PC-9 (cell line): Measurements from ENCODE around the gene SYNE1. TPM values are rescaled to one million over a fixed set of nuclear protein-coding genes. Genes with fewer than 3 reads are reported as not detected.

ENCODE experiments used
- BruUV-seq: library from RNA; stranded (reverse); fragments of 400-500 nt; replicated peaks from 2 replicates; lab custom pipeline; 2021; lab: Mats Ljungman, UMichigan
- CTCF ChIA-PET: fragments of 300-600 bp; sonication (Branson Sonifier 250); formaldehyde crosslinking; loops from one replicate; lab custom pipeline; 2022; ENCODE audit warnings: antibody characterized with exemption; lab: Charles Lee
- POLR2A ChIA-PET: fragments of 300-600 bp; sonication (Branson Sonifier 250); formaldehyde crosslinking; loops from one replicate; lab custom pipeline; 2022; ENCODE audit warnings: antibody characterized with exemption; ENCODE audit not compliant: unreplicated experiment; lab: Charles Lee
- DNase-seq, 2 experiments: peaks; one replicate each; pipeline versions ENCODE4 v3.0.0 to v3.0.0-alpha.2; 2015 to 2022; ENCODE audit warnings: mixed read lengths in 1 of 2
- H2AFZ ChIP-seq: fragments of 200-600 bp; sonication (generic); 2 replicates; pipeline ENCODE4 v1.8.1; 2017; ENCODE audit warnings: antibody characterized with exemption
- H3F3A ChIP-seq: fragments of 200-600 bp; sonication (generic); 2 replicates; pipeline ENCODE4 v1.8.1; 2017; ENCODE audit warnings: antibody characterized with exemption, mild to moderate bottlenecking, low read depth; ENCODE audit not compliant: insufficient read depth
- H3K27ac ChIP-seq: fragments of 200-600 bp; sonication (generic); 2 replicates; pipeline ENCODE4 v1.6.1; 2016; ENCODE audit warnings: mixed run types
- H3K27me3 ChIP-seq: fragments of 200-600 bp; sonication (generic); 2 replicates; pipeline ENCODE4 v1.6.1; 2016; ENCODE audit warnings: low read depth, mixed run types; ENCODE audit not compliant: insufficient read depth
- H3K36me3 ChIP-seq: fragments of 200-600 bp; sonication (generic); 2 replicates; pipeline ENCODE4 v1.6.1; 2016; ENCODE audit warnings: low read depth, mixed run types
- H3K4me1 ChIP-seq: fragments of 200-600 bp; sonication (generic); replicated peaks from 2 replicates; pipeline ENCODE4 v1.6.1; 2016; ENCODE audit warnings: mixed run types; ENCODE audit not compliant: insufficient read depth
- H3K4me2 ChIP-seq: fragments of 200-600 bp; sonication (generic); 2 replicates; pipeline ENCODE4 v1.6.1; 2017; ENCODE audit warnings: mixed run types
- H3K4me3 ChIP-seq: fragments of 200-600 bp; sonication (generic); 2 replicates; pipeline ENCODE4 v1.6.1; 2016; ENCODE audit warnings: mixed run types
- H3K79me2 ChIP-seq: fragments of 200-600 bp; sonication (generic); 2 replicates; pipeline ENCODE4 v1.6.1; 2017; ENCODE audit warnings: low read depth, mixed run types
- H3K9me2 ChIP-seq: fragments of 200-600 bp; sonication (generic); 2 replicates; pipeline ENCODE4 v1.8.1; 2017; ENCODE audit warnings: mild to moderate bottlenecking; ENCODE audit not compliant: insufficient read depth
- H3K9me3 ChIP-seq: fragments of 200-600 bp; sonication (generic); 2 replicates; pipeline ENCODE4 v1.8.1; 2016; ENCODE audit warnings: low read depth; ENCODE audit not compliant: insufficient read depth
- H4K20me1 ChIP-seq: fragments of 200-600 bp; sonication (generic); 2 replicates; pipeline ENCODE4 v1.8.1; 2017; ENCODE audit not compliant: insufficient read depth
- EZH2 ChIP-seq: fragments of 200-600 bp; sonication (generic); IDR thresholded peaks from 2 replicates; pipeline ENCODE4 v1.8.0; 2017; ENCODE audit warnings: antibody characterized with exemption, low read depth
- intact Hi-C: fragments of 100-400 bp; cut with micrococcal nuclease; formaldehyde crosslinking; loops from one replicate; pipeline ENCODE4 v1.10.0; 2022; ENCODE audit not compliant: unreplicated experiment
- total RNA-seq: library from RNA; stranded (reverse); gene quantifications from 2 replicates; pipeline ENCODE4 v1.2.3, GENCODE V29; 2021
- TF ChIP-seq, protein P1 (sequence below): fragments of 200-600 bp; sonication (generic); conservative IDR thresholded peaks from 2 replicates; pipeline ENCODE4 v1.6.1; 2017; ENCODE audit warnings: mixed run types, antibody characterized with exemption, mild to moderate bottlenecking, moderate library complexity

SYNE1 gene
- total RNA-seq, 1 experiment from 2014 or later = 13.4 TPM

GRCh38 chr6:152454003-152454402, 183.2 kb downstream of the SYNE1 start:
- Histone ChIP-seq H3K4me3 (no peak overlapping the region), H3K9me3 (no peaks in the 10 kb centered on the region), H3K4me2 (no peak overlapping the region), H3F3A (no peaks in the 10 kb centered on the region), H3K36me3 (no peaks in the 10 kb centered on the region), H4K20me1 (no peaks in the 10 kb centered on the region), H3K27me3 (no peaks in the 10 kb centered on the region), H3K79me2 (no peaks in the 10 kb centered on the region), H3K4me1 (no peaks in the 10 kb centered on the region), H3K9me2 (no peaks in the 10 kb centered on the region), H3K27ac (no peak overlapping the region), H2AFZ (no peak overlapping the region)
- BruUV-seq = no TSS peak
- no peak for DNase-seq
- CTCF ChIA-PET = no interaction called here
- intact Hi-C loops = no loop called here
- POLR2A ChIA-PET = no interaction called here
- TF ChIP-seq, protein P1, sequence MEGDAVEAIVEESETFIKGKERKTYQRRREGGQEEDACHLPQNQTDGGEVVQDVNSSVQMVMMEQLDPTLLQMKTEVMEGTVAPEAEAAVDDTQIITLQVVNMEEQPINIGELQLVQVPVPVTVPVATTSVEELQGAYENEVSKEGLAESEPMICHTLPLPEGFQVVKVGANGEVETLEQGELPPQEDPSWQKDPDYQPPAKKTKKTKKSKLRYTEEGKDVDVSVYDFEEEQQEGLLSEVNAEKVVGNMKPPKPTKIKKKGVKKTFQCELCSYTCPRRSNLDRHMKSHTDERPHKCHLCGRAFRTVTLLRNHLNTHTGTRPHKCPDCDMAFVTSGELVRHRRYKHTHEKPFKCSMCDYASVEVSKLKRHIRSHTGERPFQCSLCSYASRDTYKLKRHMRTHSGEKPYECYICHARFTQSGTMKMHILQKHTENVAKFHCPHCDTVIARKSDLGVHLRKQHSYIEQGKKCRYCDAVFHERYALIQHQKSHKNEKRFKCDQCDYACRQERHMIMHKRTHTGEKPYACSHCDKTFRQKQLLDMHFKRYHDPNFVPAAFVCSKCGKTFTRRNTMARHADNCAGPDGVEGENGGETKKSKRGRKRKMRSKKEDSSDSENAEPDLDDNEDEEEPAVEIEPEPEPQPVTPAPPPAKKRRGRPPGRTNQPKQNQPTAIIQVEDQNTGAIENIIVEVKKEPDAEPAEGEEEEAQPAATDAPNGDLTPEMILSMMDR = no peak
- no peak for TF ChIP-seq EZH2

- CTCF ChIA-PET = no interaction called here
- Histone ChIP-seq H3K4me1 (no peaks in the 10 kb centered on the region), H3K4me2 (no peak overlapping the region), H3K27me3 (no peaks in the 10 kb centered on the region), H3K79me2 (no peaks in the 10 kb centered on the region), H3K4me3 (no peak overlapping the region), H3K9me3 (no peaks in the 10 kb centered on the region), H4K20me1 (no peaks in the 10 kb centered on the region), H3K27ac (no peak overlapping the region), H3K9me2 (no peaks in the 10 kb centered on the region), H3K36me3 (no peaks in the 10 kb centered on the region), H2AFZ (no peak overlapping the region), H3F3A (no peaks in the 10 kb centered on the region)
- DNase-seq = no peak
- no TSS peak for BruUV-seq
- POLR2A ChIA-PET = no interaction called here
- intact Hi-C loops = no loop called here
- TF ChIP-seq EZH2 = no peak
- TF ChIP-seq, protein P1 = no peak
Measured at GRCh38 chr6:152453421-152453820, 183.7 kb downstream of the SYNE1 start.

- Histone ChIP-seq H3K9me3 (no peaks in the 10 kb centered on the region), H2AFZ (no peak overlapping the region), H3K79me2 (no peaks in the 10 kb centered on the region), H3K27ac (no peak overlapping the region), H3K4me1 (no peaks in the 10 kb centered on the region), H3F3A (no peaks in the 10 kb centered on the region), H3K27me3 (no peaks in the 10 kb centered on the region), H4K20me1 (no peaks in the 10 kb centered on the region), H3K9me2 (no peaks in the 10 kb centered on the region), H3K4me2 (no peak overlapping the region), H3K4me3 (no peak overlapping the region), H3K36me3 (no peaks in the 10 kb centered on the region)
- no TSS peak for BruUV-seq
- CTCF ChIA-PET = no interaction called here
- intact Hi-C loops = no loop called here
- TF ChIP-seq, protein P1 = no peak
- TF ChIP-seq EZH2 = no peak
- POLR2A ChIA-PET = no interaction called here
- DNase-seq = no peak
Measured at GRCh38 chr6:152452639-152453038, 184.5 kb downstream of the SYNE1 start.
